Stimulated activated CD4-positive, alpha-beta T cell treated with anti-CD3 and anti-CD28 coated beads, Interleukin-15, amount 100 ng/mL, for 24 hours (primary cell): ENCODE measurements around the gene FKBP2.

Experiments used
- DNase-seq: peaks from one replicate; pipeline ENCODE4 v3.0.0-alpha.2; 2020

The FKBP2 gene

GRCh38 chr11:64265176-64266160 lies 24.6 kb downstream of the FKBP2 start:
- no peak for DNase-seq

GRCh38 chr11:64266339-64266738 lies 25.4 kb downstream of the FKBP2 start:
- DNase-seq = no peak

DNA sequence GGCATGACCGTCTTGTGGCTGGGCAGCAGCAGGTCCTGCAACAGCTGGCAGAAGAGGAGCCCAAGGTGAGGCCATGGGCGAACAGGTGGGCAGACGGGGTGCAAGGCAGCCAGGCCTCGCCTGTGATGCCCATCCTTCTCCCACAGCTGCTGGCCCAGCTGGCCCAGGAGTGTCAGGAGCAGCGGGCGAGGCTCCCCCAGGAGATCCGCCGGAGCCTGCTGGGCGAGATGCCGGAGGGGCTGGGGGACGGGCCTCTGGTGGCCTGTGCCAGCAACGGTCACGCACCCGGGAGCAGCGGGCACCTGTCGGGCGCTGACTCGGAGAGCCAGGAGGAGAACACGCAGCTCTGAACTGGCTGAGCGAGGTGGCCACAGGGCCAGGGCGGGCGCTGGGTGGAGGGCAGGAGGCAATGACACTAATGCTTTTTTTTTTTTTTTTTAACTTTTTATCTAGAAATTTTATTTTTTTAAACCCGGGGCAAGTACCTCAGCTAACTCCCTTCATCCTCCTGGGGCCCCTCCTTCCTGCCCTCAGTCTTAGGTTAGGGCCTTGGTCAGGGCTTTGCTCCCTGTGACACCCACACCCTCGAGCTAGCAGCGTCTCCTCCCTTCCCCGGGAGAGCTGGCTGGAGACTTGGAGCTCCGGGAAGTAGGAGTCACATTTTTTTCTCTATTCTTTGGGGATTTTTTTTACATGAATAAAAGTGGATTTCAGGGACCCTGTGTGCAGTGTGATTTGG lies 26.5 kb downstream of the FKBP2 start:
- DNase-seq = no peak

GRCh38 chr11:64268025-64268892 lies 27.4 kb downstream of the FKBP2 start:
- DNase-seq = no peak

DNA sequence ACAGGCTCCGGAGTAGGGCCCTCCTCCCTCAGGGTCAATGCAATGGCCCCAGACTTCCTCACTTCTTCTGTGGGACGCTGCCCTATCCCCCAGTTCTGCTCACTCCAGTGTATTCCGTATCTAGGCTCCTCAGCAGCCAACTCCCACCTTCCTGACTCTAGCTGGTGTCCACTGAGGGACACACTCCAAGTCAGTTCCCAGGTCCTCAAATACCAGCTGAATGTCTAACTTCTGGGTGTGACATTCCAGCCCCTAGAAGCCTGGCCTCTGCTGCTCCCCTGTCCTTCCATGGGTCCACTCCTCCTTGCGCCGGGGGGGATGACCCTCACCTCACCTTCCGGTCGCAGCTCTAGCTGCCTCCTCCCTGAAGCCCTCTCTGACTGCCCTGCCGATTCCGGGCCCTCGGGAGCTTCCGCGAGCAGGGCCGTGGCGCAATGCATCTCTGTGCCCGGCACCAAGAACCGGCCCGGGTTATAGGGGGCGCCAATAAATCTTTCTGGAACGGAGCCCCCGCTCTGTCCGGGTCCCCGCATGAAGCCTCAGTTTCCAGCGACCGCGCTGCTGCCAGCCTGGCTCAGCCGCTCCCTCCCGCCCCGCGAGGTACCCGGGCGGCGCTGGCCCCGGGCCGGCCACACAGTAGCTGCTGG lies 28.1 kb downstream of the FKBP2 start:
- peak; percentile 74 for DNase-seq

DNA sequence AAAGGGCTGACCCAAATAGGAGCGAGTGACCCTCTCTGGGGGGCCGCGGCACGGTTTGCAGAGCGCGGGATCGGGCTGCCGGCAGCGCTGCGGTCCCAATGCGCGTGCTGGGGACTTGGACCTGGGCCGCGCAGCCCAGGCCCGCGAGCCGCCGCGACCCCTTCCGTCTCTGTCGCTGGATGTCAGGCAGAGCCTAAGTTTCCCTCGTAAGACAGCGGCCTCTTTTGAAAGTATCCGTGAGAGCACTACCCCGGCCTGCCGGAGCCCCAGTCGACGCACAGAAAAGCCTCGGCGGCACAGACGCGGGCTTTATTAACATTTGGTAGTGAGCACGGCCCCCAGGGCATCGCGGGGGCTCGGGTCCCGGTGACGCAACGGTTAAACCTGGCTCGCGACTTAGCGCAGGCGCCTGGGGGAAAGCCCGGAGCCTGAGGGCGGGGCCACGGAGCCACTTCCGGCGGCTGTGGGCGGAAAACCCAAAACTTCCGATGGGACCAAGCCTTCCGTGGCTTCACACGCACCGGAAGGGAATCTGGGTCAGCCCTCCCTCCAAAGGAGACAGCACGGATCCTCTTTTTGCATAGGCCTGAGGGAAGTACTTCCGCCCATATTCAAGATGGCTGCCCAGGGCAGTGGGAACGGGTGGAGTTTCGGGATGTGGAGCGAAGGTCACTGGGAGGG lies 28.8 kb downstream of the FKBP2 start:
- peak; percentile 98 for DNase-seq

DNA sequence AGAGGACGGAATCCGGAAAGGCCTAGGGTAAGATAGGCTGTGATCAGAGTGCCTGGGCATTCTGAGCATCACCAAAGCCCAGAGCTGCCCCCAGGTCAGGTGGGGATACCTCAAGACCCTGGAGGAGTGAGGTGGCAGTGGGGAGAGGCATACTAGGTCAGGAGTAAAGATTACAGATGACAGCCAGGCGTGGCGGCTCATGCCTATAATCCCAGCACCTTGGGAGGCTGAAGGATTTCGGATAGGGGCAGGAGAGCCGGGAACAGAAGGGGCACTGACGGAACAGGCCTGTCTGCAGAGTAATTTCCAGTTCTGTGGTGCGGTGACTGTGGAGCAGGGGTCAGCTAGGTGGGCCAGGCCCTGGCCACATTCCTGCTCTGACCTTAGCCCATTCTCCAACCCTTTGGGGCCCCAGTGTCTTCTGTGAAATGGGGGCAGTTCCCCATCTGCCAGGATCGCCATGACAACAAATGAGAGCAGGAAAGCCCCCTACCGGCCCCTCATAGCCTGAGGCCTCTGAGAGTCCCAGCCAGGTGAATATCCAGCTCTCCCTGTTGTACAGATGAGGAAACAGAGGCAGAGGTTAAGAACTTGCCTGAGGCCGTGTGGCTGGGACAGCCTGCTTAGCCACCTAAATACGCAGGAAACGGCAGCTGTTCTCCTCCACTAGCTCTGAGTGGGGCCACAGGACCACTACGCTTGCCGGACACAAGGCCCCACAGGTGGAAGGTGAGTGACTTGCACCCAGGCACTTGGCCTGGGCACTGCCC lies 34.3 kb downstream of the FKBP2 start:
- DNase-seq = no peak

DNA sequence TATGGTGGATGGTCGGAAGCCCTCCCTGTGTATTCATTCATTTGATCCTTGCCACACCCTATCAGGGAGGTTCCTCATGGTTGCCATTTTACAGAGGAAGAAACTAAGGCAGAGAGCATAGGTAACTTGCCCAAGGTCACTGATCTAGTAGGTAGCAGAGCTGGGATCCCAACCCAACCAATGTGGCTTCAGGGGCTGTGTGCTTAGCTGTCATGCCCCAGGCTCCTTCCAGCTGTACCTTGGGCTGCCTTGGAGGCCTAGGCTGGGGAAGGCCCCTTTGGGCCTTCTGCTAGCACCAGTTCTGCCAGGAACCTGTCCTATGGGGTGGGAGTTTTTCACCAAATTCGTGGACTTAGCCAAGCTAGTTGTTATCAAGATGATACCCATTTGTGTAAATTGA lies 34.9 kb downstream of the FKBP2 start:
- DNase-seq = no peak

- DNase-seq = no peak
Measured at GRCh38 chr11:64276653-64277431, 35.9 kb downstream of the FKBP2 start.

GRCh38 chr11:64278576-64279190 lies 37.8 kb downstream of the FKBP2 start:
- DNase-seq = no peak

DNA sequence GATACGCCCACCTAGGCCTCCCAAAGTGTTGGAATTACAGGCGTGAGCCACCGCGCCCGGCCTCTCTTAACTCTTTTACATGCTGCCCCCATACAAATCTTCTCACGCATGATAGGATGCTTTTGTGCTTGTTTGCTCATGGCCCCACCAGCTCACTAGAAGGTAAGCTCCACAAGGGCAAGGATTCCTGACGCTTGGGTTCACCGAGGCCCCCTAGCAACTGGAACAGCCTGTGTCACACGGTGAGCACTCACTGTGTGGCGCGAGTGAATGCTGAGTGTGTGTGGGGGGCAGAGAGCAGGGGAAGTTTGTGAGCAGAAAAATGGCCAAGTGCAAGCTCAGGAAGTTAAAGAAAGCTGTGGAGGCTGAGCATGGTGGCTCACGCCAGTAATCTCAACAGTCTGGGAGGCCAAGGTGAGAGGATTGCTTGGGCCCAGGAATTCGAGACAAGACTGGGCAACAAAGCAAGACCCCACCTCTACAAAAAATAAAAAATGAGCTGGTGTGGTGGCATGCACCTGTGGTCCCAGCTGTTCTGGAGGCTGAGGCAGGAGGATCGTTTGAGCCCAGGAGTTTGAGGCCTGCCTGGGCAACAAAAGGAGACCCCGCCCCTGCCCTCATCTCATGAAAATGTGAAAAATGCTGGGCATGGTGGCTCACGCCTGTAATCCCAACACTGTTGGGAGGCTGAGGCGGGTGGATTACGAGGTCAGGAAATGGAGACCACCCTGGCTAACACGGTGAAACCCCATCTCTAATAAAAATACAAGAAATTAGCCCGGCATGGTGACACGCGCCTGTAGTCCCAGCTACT lies 41.3 kb downstream of the FKBP2 start:
- DNase-seq = no peak

DNA sequence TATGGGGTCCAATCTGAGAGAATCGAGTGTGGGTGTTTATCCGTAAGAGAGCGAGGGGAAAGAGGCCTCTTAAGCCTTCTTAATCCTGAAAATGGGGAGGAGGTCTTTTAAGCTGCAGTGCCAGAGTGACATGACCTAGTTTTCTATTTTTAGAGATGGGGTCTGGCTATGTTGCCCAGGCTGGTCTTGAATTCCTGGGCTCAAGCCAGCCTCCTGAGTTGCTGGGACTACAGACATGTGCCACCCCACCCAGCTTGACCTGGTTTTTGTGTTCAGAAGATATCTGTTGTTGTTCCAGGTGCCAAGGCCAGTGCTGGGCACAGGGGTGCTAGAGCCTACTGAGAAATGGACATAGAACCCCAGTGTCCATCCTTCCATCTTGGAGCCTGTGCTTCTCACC lies 42.2 kb downstream of the FKBP2 start:
- DNase-seq = no peak

GRCh38 chr11:64284048-64284961 lies 43.4 kb downstream of the FKBP2 start, which contains the start of gene BAD:
Gene BAD, minus strand, starts transcription at chr11:64284665. Its CDS starts 297 bp downstream, at chr11:64284368.
- DNase-seq = peak; percentile 96

- DNase-seq = peak; percentile 93
Measured at GRCh38 chr11:64284962-64285884, 44.3 kb downstream of the FKBP2 start, which contains the start of gene GPR137. Gene GPR137, plus strand, starts transcription at chr11:64285848. Its CDS starts 677 bp downstream, at chr11:64286525.

DNA sequence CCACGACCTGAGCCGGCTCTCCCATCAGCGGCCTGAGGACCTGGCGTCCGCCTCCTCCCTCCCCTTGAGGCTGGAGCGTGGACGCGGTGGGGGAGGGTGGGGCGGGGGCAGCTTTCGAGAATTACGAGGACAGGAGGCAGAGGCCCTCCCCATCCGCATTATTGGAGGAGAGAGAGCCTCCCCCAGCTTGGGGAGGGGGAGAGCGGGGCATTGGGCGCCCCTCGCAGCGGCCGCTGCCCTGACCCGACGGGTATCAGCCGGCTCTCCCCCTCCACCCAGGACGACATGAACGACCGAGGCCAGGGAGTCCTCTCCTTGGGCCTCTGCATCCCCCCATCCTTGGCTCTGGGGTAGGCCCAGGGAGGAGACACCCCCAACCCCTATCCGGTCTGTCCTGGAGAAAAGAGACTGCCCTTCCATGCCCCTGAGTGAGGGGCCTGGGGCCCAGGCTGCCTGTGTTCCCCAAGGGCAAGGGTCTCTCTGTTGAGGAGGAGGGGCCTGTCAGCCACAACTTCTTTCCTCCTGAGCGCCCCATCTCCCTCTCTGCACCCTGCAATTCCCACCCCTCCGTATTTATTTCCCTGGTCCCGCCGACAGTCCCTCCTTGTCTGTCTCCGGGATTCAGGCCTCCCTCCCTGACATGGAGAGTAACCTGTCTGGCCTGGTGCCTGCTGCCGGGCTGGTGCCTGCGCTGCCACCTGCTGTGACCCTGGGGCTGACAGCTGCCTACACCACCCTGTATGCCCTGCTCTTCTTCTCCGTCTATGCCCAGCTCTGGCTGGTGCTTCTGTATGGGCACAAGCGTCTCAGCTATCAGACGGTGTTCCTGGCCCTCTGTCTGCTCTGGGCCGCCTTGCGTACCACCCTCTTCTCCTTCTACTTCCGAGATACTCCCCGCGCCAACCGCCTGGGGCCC lies 45.2 kb downstream of the FKBP2 start:
- DNase-seq = no peak
